ENCODE data around the gene CTNNA2.

Gene CTNNA2

DNA sequence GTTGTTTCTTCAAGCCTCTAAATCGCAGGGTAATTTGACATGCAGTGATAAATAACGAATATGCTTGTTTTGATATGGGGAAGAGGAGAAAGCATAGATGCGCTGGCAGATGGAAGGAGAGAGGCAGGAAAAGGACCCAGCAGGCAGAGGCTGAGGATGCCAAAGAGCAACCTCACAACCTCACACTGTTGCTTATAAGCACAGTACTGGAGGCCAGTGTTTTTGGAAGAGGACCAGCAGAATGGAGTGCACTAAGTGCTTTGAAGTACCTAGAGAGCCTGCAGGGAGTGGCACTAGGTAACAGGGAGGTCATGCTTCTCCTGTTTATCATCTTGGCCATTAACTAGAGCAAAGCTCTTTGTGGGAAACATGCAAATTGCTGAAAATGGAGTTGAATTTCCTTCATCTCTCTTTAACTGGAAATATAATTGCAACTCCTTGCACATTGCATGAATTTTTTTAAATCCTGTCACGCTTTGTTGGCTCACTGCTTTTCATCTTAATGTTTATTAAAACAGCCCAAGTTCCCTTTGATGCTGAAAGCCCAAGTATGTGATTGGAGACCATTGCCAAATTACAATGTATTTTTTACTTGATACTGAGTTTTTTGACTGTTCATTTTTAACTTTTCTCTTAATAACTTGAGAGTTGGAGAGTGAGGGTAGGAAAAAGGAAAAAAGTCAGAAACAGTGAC, 555.3 kb downstream of the CTNNA2 start:
- H3K9ac ChIP-seq (ENCODE audit: low read length in 5 of 5): no peak overlapping the region
- no peaks in the 10 kb centered on the region for H3K36me3 ChIP-seq (ENCODE audit: control insufficient read depth in 5 of 5, insufficient read depth in 5 of 5, low read length in 5 of 5)
- H3K27me3 ChIP-seq (ENCODE audit: control insufficient read depth in 5 of 5, insufficient read depth in 4 of 5, low read length in 5 of 5): no peaks in the 10 kb centered on the region
- no peak overlapping the region for H3K27ac ChIP-seq (ENCODE audit: low read depth, low read length)
- H3K9me3 ChIP-seq (ENCODE audit: control insufficient read depth in 5 of 5, low read length in 5 of 5): no peaks in the 10 kb centered on the region
- no peaks in the 10 kb centered on the region for H3K4me1 ChIP-seq (ENCODE audit: control insufficient read depth in 5 of 5, insufficient read depth in 5 of 5, low read length in 5 of 5)
- H3K4me3 ChIP-seq (ENCODE audit: low read depth in 1 of 5, low read length in 5 of 5): no peak overlapping the region

DNA sequence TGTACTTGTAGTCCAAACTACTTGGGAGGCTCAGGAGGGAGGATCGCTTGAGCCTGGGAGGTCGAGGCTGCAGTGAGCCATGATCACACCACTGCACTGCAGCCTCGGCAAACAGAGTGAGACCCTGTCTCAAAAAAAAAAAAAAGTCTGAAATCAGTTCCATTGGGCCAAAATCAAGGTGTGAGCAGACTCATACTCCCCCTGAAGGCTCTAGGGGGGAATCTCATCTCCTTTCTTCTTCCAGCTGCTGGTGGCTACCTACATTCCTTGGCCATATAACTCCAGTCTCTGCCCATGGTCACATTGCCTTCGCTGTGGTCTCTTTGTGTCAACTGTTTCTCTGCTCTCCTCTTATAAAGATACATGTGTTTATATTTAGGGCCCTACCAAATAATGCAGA, 557.7 kb downstream of the CTNNA2 start:
- H3K36me3 ChIP-seq (ENCODE audit: control insufficient read depth in 5 of 5, insufficient read depth in 5 of 5, low read length in 5 of 5): no peaks in the 10 kb centered on the region
- no peaks in the 10 kb centered on the region for H3K27me3 ChIP-seq (ENCODE audit: control insufficient read depth in 5 of 5, insufficient read depth in 4 of 5, low read length in 5 of 5)
- no peak overlapping the region for H3K9ac ChIP-seq (ENCODE audit: low read length in 5 of 5)
- no peaks in the 10 kb centered on the region for H3K9me3 ChIP-seq (ENCODE audit: control insufficient read depth in 5 of 5, low read length in 5 of 5)
- no peak overlapping the region for H3K27ac ChIP-seq (ENCODE audit: low read depth, low read length)
- no peak overlapping the region for H3K4me3 ChIP-seq (ENCODE audit: low read depth in 1 of 5, low read length in 5 of 5)
- no peaks in the 10 kb centered on the region for H3K4me1 ChIP-seq (ENCODE audit: control insufficient read depth in 5 of 5, insufficient read depth in 5 of 5, low read length in 5 of 5)

DNA sequence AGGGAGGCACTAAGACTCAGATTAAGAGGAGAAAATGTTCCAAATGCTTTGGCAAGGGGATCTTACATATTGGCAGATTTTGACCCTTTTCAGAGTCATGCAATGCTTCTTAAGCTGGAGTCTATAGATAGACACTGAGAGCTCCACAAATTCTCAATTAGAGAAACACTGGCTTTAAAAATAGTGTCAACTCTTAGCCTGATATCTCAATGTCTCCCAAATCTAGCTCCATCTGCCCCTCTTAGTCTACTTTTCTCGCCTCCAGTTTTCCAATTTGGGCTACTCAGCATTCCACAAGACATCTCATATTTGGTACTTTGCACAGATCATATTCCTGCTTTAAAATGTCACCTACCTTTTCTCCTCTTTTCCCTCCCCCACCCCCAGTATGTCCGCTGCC, 559.1 kb downstream of the CTNNA2 start:
- Histone ChIP-seq H3K4me3 (ENCODE audit: low read depth in 1 of 5, low read length in 5 of 5) (no peak overlapping the region), H3K9me3 (ENCODE audit: control insufficient read depth in 5 of 5, low read length in 5 of 5) (no peaks in the 10 kb centered on the region), H3K27ac (ENCODE audit: low read depth, low read length) (no peak overlapping the region), H3K9ac (ENCODE audit: low read length in 5 of 5) (no peak overlapping the region), H3K36me3 (ENCODE audit: control insufficient read depth in 5 of 5, insufficient read depth in 5 of 5, low read length in 5 of 5) (no peaks in the 10 kb centered on the region), H3K4me1 (ENCODE audit: control insufficient read depth in 5 of 5, insufficient read depth in 5 of 5, low read length in 5 of 5) (no peaks in the 10 kb centered on the region), H3K27me3 (ENCODE audit: control insufficient read depth in 5 of 5, insufficient read depth in 4 of 5, low read length in 5 of 5) (no peaks in the 10 kb centered on the region)

DNA sequence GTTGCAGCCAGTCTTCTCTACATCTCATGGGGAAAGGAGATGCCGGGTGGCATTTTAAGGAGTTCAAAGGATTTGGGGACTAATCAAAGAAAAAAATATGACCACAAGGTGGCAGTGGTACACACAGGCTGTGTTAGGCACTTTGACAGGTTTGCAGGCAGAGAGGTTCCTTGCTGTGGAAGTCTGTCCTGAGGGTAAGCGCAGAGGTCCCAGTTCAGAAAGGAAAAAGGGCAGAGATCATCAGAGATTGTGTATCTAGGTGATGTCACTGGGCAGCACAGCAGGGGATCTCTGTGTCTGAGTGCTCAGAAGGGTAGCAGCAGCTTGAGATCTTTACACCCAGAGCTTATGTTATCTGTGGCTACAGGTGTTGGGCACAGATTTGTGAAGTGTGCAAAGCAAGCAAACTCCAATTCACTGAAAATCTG, 560.3 kb downstream of the CTNNA2 start:
- Histone ChIP-seq H3K9ac (ENCODE audit: low read length in 5 of 5) (no peak overlapping the region), H3K4me3 (ENCODE audit: low read depth in 1 of 5, low read length in 5 of 5) (no peak overlapping the region), H3K27ac (ENCODE audit: low read depth, low read length) (no peak overlapping the region), H3K27me3 (ENCODE audit: control insufficient read depth in 5 of 5, insufficient read depth in 4 of 5, low read length in 5 of 5) (peaks cover 0 to under 1% (median 0%) of the 10 kb centered on the region in 5 donors), H3K9me3 (ENCODE audit: control insufficient read depth in 5 of 5, low read length in 5 of 5) (no peaks in the 10 kb centered on the region), H3K36me3 (ENCODE audit: control insufficient read depth in 5 of 5, insufficient read depth in 5 of 5, low read length in 5 of 5) (no peaks in the 10 kb centered on the region), H3K4me1 (ENCODE audit: control insufficient read depth in 5 of 5, insufficient read depth in 5 of 5, low read length in 5 of 5) (no peaks in the 10 kb centered on the region)

DNA sequence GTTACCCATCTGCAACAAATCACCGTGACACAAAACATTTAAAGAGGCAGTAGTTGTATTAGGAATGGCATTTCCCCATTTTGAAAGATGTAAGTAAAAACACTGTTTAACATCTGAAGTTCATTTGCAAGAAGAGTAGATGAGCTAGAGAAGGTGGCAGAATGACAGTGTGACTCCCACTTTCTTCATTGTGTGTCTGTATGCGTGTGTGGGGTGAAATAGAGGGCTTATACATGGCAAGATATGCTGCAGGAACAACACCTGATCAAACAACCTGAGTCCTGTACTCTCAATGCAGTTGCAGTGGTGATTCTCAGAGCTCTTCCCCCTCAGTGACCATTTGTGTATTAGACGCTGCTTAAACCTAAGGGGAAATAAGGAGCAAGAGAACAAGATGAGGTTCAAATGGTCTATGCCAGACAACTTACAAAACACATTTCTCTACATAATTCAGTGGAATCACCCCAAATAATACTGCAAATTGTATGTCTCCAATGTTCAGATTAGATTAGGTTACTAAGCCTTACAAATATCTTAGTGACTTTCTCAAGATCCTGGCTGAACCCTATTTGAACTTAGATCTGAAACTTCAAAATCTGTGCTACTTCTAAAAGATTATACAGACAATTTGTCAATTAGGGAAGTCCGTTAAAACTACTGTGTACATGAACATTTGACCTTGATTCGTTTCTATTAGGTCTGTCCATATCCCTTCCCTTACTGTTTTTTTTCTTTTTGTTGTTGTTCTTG, 561.6 kb downstream of the CTNNA2 start:
- peaks cover 0 to 5% (median 0%) of the 10 kb centered on the region in 5 donors for H3K27me3 ChIP-seq (ENCODE audit: control insufficient read depth in 5 of 5, insufficient read depth in 4 of 5, low read length in 5 of 5)
- H3K4me3 ChIP-seq (ENCODE audit: low read depth in 1 of 5, low read length in 5 of 5): no peak overlapping the region
- no peaks in the 10 kb centered on the region for H3K9me3 ChIP-seq (ENCODE audit: control insufficient read depth in 5 of 5, low read length in 5 of 5)

DNA sequence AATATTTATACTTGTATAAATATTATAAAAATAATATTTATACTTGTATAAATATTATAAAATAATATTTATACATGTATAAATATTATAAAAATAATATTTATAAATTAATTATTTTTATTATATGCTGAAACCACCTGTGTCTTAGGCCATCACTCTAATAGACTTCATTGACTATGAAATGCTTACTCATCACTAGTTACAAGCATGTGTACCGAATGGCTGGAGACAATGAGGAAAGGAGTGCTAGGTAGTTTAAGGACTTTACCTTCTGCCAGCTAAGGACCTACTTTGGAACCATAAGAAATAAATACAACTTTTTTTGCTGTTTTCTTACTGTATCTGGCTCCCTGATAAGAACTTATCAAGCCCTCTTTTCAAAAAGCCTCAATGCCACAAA, 562.9 kb downstream of the CTNNA2 start:
- Histone ChIP-seq H3K9ac (ENCODE audit: low read length in 5 of 5) (no peak overlapping the region), H3K36me3 (ENCODE audit: control insufficient read depth in 5 of 5, insufficient read depth in 5 of 5, low read length in 5 of 5) (no peaks in the 10 kb centered on the region), H3K4me3 (ENCODE audit: low read depth in 1 of 5, low read length in 5 of 5) (no peak overlapping the region), H3K4me1 (ENCODE audit: control insufficient read depth in 5 of 5, insufficient read depth in 5 of 5, low read length in 5 of 5) (no peaks in the 10 kb centered on the region), H3K27me3 (ENCODE audit: control insufficient read depth in 5 of 5, insufficient read depth in 4 of 5, low read length in 5 of 5) (peaks cover 0 to 5% (median 0%) of the 10 kb centered on the region in 5 donors), H3K9me3 (ENCODE audit: control insufficient read depth in 5 of 5, low read length in 5 of 5) (no peaks in the 10 kb centered on the region), H3K27ac (ENCODE audit: low read depth, low read length) (no peak overlapping the region)

More for the DNA sequence above, 561.6 kb downstream of the CTNNA2 start:
- Histone ChIP-seq H3K4me1 (ENCODE audit: control insufficient read depth in 5 of 5, insufficient read depth in 5 of 5, low read length in 5 of 5) (no peaks in the 10 kb centered on the region), H3K27ac (ENCODE audit: low read depth, low read length) (no peak overlapping the region), H3K36me3 (ENCODE audit: control insufficient read depth in 5 of 5, insufficient read depth in 5 of 5, low read length in 5 of 5) (no peaks in the 10 kb centered on the region), H3K9ac (ENCODE audit: low read length in 5 of 5) (no peak overlapping the region)

DNA sequence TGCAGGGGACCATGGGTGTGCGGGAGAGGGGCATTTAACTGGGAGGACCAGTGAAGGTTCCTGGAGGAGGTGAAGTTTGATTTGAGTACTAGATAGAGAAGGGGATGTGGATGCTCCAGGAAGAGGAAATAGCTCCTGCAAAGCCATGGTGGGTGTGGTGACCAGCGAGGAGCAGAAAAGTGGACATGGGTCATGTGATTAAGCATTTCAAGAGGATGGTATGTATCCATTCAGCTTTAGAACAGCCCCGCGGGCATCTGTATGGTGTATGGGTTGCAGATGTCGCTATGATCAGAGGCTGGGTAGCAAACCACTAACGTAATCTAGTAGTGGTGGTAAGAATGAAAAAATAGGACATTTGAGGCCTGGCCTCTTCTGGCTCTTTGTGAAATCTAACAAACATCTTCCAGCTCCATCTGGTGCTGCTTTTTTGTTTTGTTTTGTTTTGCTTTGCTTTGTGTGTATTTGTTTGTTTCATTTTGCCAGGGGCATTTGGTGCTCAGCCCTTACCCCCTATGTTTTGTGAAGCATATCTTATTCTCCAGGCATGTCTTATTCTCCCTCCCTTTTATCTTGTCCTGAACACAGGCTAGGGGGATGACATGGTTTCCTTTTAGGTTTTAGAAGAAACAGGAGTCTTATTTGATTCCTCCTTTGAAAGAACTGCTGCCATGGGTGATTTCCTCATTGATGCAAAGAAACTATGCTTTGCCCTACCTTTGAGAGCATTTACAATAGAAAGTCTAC, 565.6 kb downstream of the CTNNA2 start:
- Histone ChIP-seq H3K27me3 (ENCODE audit: control insufficient read depth in 5 of 5, insufficient read depth in 4 of 5, low read length in 5 of 5) (peaks cover 0 to 5% (median 0%) of the 10 kb centered on the region in 5 donors), H3K9ac (ENCODE audit: low read length in 5 of 5) (no peak overlapping the region), H3K27ac (ENCODE audit: low read depth, low read length) (no peak overlapping the region), H3K4me1 (ENCODE audit: control insufficient read depth in 5 of 5, insufficient read depth in 5 of 5, low read length in 5 of 5) (no peaks in the 10 kb centered on the region), H3K4me3 (ENCODE audit: low read depth in 1 of 5, low read length in 5 of 5) (no peak overlapping the region), H3K9me3 (ENCODE audit: control insufficient read depth in 5 of 5, low read length in 5 of 5) (no peaks in the 10 kb centered on the region), H3K36me3 (ENCODE audit: control insufficient read depth in 5 of 5, insufficient read depth in 5 of 5, low read length in 5 of 5) (no peaks in the 10 kb centered on the region)

DNA sequence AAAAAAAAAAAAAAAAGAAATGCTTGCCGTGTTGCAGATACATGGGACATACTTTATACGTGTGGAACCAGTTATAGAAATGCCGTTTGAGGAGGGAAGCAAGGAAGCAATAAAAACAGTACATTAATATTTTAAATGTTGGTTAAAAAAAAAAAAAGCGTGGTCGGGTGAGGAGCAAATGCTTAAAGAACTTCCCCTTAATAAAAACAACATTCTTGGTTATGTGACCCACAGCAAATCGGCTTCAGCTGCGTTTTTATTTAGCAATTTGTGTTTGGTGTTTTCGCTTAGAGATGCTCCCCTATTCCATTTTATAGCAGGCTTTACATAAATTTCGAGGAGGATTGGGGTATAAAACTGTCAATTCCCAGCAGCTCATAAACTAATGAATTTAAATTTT, 568.1 kb downstream of the CTNNA2 start:
- H3K4me3 ChIP-seq (ENCODE audit: low read depth in 1 of 5, low read length in 5 of 5): no peak overlapping the region
- no peak overlapping the region for H3K27ac ChIP-seq (ENCODE audit: low read depth, low read length)

DNA sequence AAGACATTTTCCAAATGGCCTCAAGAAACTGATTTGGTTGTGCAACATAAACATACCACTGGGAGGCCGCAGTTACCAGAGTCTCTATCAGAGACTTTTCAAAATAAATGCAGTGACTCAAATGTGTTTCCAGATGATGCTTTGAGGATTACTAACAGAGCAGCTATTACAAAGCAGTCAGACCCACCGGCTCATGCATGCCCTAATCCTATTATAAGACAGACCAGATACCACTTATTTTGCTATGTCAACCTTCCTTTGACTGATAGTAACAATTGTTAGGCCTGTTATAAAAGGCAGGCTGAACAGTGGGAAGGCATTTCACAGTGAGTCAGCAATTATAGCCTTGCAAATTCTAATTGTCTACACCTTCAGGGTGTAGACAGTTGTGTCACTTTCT, 574.0 kb downstream of the CTNNA2 start:
- no peak overlapping the region for H3K27ac ChIP-seq (ENCODE audit: low read depth, low read length)

More for the DNA sequence above, 568.1 kb downstream of the CTNNA2 start:
- H3K36me3 ChIP-seq (ENCODE audit: control insufficient read depth in 5 of 5, insufficient read depth in 5 of 5, low read length in 5 of 5): no peaks in the 10 kb centered on the region
- H3K27me3 ChIP-seq (ENCODE audit: control insufficient read depth in 5 of 5, insufficient read depth in 4 of 5, low read length in 5 of 5): peaks cover 0 to 5% (median 0%) of the 10 kb centered on the region in 5 donors
- no peaks in the 10 kb centered on the region for H3K9me3 ChIP-seq (ENCODE audit: control insufficient read depth in 5 of 5, low read length in 5 of 5)
- no peaks in the 10 kb centered on the region for H3K4me1 ChIP-seq (ENCODE audit: control insufficient read depth in 5 of 5, insufficient read depth in 5 of 5, low read length in 5 of 5)
- no peak overlapping the region for H3K9ac ChIP-seq (ENCODE audit: low read length in 5 of 5)

DNA sequence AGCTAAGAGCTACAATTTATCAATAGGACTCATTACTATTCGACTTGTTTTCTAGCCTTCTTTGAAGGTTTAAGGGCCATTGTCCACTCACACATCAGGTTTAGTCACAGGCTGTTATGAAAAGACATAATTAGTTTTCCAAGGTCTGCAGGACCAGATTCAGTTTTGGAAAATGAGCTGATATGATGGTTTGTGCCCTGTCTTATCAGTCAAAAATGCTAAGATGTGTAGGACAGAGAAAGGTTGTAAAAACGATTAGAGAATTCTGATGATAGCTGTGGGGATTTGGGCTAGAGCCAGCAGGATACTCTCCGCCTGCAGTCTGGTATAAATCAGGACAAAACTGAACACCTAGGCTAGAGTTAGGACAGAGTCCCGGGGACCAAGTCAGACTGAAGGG, 578.4 kb downstream of the CTNNA2 start:
- H3K36me3 ChIP-seq (ENCODE audit: control insufficient read depth in 5 of 5, insufficient read depth in 5 of 5, low read length in 5 of 5): no peaks in the 10 kb centered on the region
- no peaks in the 10 kb centered on the region for H3K9me3 ChIP-seq (ENCODE audit: control insufficient read depth in 5 of 5, low read length in 5 of 5)
- H3K4me1 ChIP-seq (ENCODE audit: control insufficient read depth in 5 of 5, insufficient read depth in 5 of 5, low read length in 5 of 5): no peaks in the 10 kb centered on the region
- no peak overlapping the region for H3K9ac ChIP-seq (ENCODE audit: low read length in 5 of 5)
- no peaks in the 10 kb centered on the region for H3K27me3 ChIP-seq (ENCODE audit: control insufficient read depth in 5 of 5, insufficient read depth in 4 of 5, low read length in 5 of 5)
- no peak overlapping the region for H3K4me3 ChIP-seq (ENCODE audit: low read depth in 1 of 5, low read length in 5 of 5)
- no peak overlapping the region for H3K27ac ChIP-seq (ENCODE audit: low read depth, low read length)

More for the DNA sequence above, 574.0 kb downstream of the CTNNA2 start:
- no peak overlapping the region for H3K4me3 ChIP-seq (ENCODE audit: low read depth in 1 of 5, low read length in 5 of 5)
- no peaks in the 10 kb centered on the region for H3K9me3 ChIP-seq (ENCODE audit: control insufficient read depth in 5 of 5, low read length in 5 of 5)
- H3K36me3 ChIP-seq (ENCODE audit: control insufficient read depth in 5 of 5, insufficient read depth in 5 of 5, low read length in 5 of 5): no peaks in the 10 kb centered on the region
- no peak overlapping the region for H3K9ac ChIP-seq (ENCODE audit: low read length in 5 of 5)
- no peaks in the 10 kb centered on the region for H3K27me3 ChIP-seq (ENCODE audit: control insufficient read depth in 5 of 5, insufficient read depth in 4 of 5, low read length in 5 of 5)
- no peaks in the 10 kb centered on the region for H3K4me1 ChIP-seq (ENCODE audit: control insufficient read depth in 5 of 5, insufficient read depth in 5 of 5, low read length in 5 of 5)
